Testis (tissue), 3 donors: Measurements from ENCODE around the gene CALD1. TPM values are rescaled to one million over a fixed set of nuclear protein-coding genes. Genes with fewer than 3 reads are reported as not detected.

Experiments used
- DNase-seq: peaks from one replicate; pipeline ENCODE4 v3.0.0-alpha.2; 2019
- H3K27ac ChIP-seq, 2 donors: fragments of 200-600 bp; sonication (generic); one replicate each; pipeline ENCODE4 v1.5.1; 2019
- H3K27me3 ChIP-seq: fragments of 200-600 bp; sonication (generic); one replicate; pipeline ENCODE4 v1.5.1; 2019
- H3K36me3 ChIP-seq: fragments of 200-600 bp; sonication (generic); one replicate; pipeline ENCODE4 v1.5.1; 2017; ENCODE audit warnings: low read depth; ENCODE audit errors: missing control alignments
- H3K4me1 ChIP-seq: fragments of 200-600 bp; sonication (generic); one replicate; pipeline ENCODE4 v1.5.1; 2019
- H3K4me3 ChIP-seq, 2 donors: fragments of 200-600 bp; sonication (generic); one replicate each; pipeline ENCODE4 v1.5.1; 2017 to 2019
- H3K9me3 ChIP-seq: fragments of 200-600 bp; sonication (generic); one replicate; pipeline ENCODE4 v1.5.1; 2017
- CTCF ChIP-seq, 3 experiments: fragments of 450-650 bp in 2 of 3; fragments of 200-600 bp in 1 of 3; sonication (generic) in 1 of 3; IDR thresholded peaks; one replicate each; pipeline ENCODE4 v1.5.1; 2016 to 2019; ENCODE audit warnings: antibody characterized with exemption in 3 of 3, mild to moderate bottlenecking in 2 of 3, moderate library complexity in 1 of 3
- POLR2A ChIP-seq: fragments of 450-650 bp; IDR thresholded peaks from one replicate; pipeline ENCODE4 v1.6.1; 2017; ENCODE audit warnings: antibody characterized with exemption, mild to moderate bottlenecking, moderate library complexity
- WGBS, 2 donors: methylation state at CpG; one replicate each; pipeline ENCODE4 v1.1.5; 2018; 5-methylcytosine and 5-hydroxymethylcytosine counted together
- intact Hi-C: fragments of 100-400 bp; cut with DNase I; formaldehyde crosslinking; loops from one replicate; pipeline ENCODE4 v1.15.1; 2023; ENCODE audit warnings: low total_unique reads
- polyA plus RNA-seq: library from polyadenylated mRNA; stranded (reverse); fragments of 350-450 nt; fragmentation: Illumina TruSeq; extraction: RNeasy Lipid Tissue Mini Kit (QIAGEN cat#74804); gene quantifications from one replicate; pipeline ENCODE4 v1.2.3, GENCODE V29; 2014; ENCODE audit warnings: low read depth, low replicate concordance; ENCODE audit not compliant: insufficient read depth
- total RNA-seq, 2 donors: library from RNA; depleted of rRNA; stranded (reverse); fragments of >200 nt; gene quantifications; one replicate each; pipeline ENCODE4 v1.2.3, GENCODE V29; 2016

CALD1 gene
- total and polyA plus RNA-seq, 3 donors from 2014 or later, result 103 to 153 (median 135) TPM

GRCh38 chr7:134901389-134902020 is 122.1 kb downstream of the CALD1 start:
- no peak for TF ChIP-seq CTCF (IDR thresholded peaks at IDR 0.05)
- TF ChIP-seq POLR2A, result no peak
- 84 to 93% methylated on average over 4 of the region's 4 CpGs for WGBS, 2 donors
- Histone ChIP-seq H3K27me3 (no peaks in the 10 kb centered on the region), H3K4me1 (peaks cover 24% of the 10 kb centered on the region), H3K36me3 (no peaks in the 10 kb centered on the region), H3K4me3 (no peak overlapping the region), H3K27ac (no peak overlapping the region), H3K9me3 (no peaks in the 10 kb centered on the region)
- DNase-seq, result no peak
- intact Hi-C loops, result no loop called here

- intact Hi-C loops, result no loop called here
- TF ChIP-seq CTCF (IDR thresholded peaks at IDR 0.05), result no peak
- TF ChIP-seq POLR2A, result no peak
- H3K4me1 ChIP-seq, result peaks cover 22% of the 10 kb centered on the region
These were observed 122.6 kb downstream of the CALD1 start for GRCh38 chr7:134902058-134902457.

GRCh38 chr7:134903073-134903790 is 123.8 kb downstream of the CALD1 start:
- H3K27ac ChIP-seq, result no peak overlapping the region
- WGBS, 2 donors, result 67 to 76% methylated on average over 5 of the region's 5 CpGs

More at GRCh38 chr7:134902058-134902457, 122.6 kb downstream of the CALD1 start:
- Histone ChIP-seq H3K4me3 (no peak overlapping the region), H3K36me3 (no peaks in the 10 kb centered on the region), H3K27ac (peak overlapping the region in 1 of 2 donors; percentile 3), H3K27me3 (no peaks in the 10 kb centered on the region), H3K9me3 (no peaks in the 10 kb centered on the region)
- 62% methylated on average over 2 of the region's 2 CpGs for WGBS, 2 donors
- no peak for DNase-seq

GRCh38 chr7:134905375-134905774 is 125.9 kb downstream of the CALD1 start:
- Histone ChIP-seq H3K4me1 (peaks cover 9% of the 10 kb centered on the region), H3K9me3 (no peaks in the 10 kb centered on the region), H3K27me3 (no peaks in the 10 kb centered on the region), H3K4me3 (no peak overlapping the region), H3K27ac (peak overlapping the region in 1 of 2 donors; percentile 42), H3K36me3 (no peaks in the 10 kb centered on the region)
- intact Hi-C loops, result no loop called here
- DNase-seq, result no peak
- TF ChIP-seq CTCF (IDR thresholded peaks at IDR 0.05) (no peak), POLR2A (no peak)
- 38 to 67% methylated on average over 2 of the region's 2 CpGs for WGBS, 2 donors

More at GRCh38 chr7:134903073-134903790, 123.8 kb downstream of the CALD1 start:
- intact Hi-C loops, result no loop called here
- no peaks in the 10 kb centered on the region for H3K27me3 ChIP-seq
- no peak overlapping the region for H3K4me3 ChIP-seq
- no peaks in the 10 kb centered on the region for H3K36me3 ChIP-seq
- TF ChIP-seq POLR2A, result no peak
- no peak for TF ChIP-seq CTCF (IDR thresholded peaks at IDR 0.05)
- DNase-seq, result no peak
- H3K9me3 ChIP-seq, result no peaks in the 10 kb centered on the region
- peaks cover 18% of the 10 kb centered on the region for H3K4me1 ChIP-seq
